Measurements from ENCODE around the gene DUSP9. TPM values are rescaled to one million over a fixed set of nuclear protein-coding genes. Genes with fewer than 3 reads are reported as not detected.
"Not testable (repeated sequence)": the region's sequence is repeated elsewhere in the genome, so short reads cannot be mapped to it uniquely, and the experiment has no call there.

The DUSP9 gene
- total RNA-seq, 1 experiment from 2014 or later: 12.0 TPM

DNA sequence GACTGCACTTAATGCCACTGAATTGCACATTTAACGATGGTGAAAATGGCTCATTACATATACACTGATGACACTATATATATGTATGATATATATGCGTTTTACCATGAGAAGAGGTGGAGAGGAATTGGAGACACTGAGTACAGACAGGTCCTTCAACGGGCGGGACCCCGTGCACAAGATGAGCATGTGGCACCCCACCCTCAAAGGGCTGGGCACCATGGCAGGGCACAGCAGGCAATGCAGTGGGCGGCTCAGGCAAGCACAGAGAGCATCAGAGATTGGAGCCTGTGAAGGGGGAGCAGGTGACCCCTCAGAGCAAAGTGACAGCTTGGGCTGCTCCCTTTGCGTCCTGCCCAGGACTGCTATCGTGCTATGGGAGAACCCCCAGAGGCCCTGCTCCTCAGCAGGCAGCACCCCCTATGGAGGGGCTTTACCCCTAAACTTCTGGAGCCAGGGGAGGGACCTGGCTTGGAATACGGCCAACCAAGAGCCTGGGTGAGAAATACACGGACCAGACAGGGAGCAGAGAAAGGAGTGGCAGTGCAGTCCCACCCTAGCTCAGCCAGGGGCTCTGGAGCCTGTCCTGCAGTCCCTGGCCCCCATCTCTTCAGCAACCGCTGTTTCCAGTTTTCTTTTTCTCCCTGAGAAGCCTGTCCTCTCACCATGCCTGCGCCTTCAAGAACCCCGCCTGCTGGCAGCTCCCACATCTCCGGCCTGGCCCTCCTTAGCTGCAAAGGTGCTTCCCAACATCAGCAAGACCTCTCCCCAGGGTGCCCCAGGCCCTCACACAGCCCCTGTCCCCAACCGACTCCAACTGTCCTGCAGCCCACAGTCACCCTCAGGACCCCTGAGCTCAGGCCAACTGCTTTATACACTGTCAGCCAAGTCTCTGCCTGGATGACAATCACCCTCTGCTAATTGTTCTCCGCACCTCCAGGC is 51.2 kb downstream of the DUSP9 start:
- H3K27ac Mint-ChIP-seq (ENCODE audit: unreplicated experiment): peak overlapping the region; percentile 59

DNA sequence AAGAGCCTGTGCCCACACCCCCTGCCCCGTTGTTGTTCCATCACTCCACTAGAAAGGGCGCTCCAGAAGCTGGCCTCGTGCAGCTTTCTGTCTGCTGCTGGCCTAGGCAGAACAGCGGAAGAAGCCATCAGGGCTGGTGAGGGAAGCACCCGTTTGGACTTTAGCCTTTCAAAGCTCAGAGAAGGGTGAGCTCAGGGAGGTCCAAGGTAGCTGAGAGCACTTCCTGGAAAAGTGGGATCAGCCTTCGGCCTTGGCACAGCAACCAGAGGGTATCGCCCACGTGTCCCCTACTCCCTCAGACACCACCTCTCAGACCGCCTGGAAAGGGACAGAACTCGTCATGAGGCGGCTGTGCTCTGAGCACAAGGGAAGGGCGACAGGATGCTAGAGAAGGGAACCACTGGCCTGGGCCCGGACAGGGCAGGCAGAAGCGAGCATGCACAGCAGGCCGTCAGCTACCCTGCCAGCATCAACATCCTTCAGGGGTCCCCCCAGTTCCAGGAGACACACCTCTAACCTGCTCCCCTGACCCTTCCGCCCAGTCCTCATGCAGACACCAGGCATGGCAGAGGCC is 52.3 kb downstream of the DUSP9 start:
- DNase-seq; H3K9me3 Mint-ChIP-seq (ENCODE audit: unreplicated experiment); intact Hi-C loops (cut with micrococcal nuclease; ENCODE audit: unreplicated experiment); H3K4me1 Mint-ChIP-seq (ENCODE audit: low read depth, unreplicated experiment); H3K27me3 ChIP-seq (replicated peaks; ENCODE audit: control insufficient read depth, insufficient read depth, low read length); BruUV-seq (replicated peaks); H3K4me3 Mint-ChIP-seq (ENCODE audit: unreplicated experiment); H3K4me1 ChIP-seq; H3K27ac Mint-ChIP-seq (ENCODE audit: unreplicated experiment); H3K9me3 ChIP-seq; H3K27me3 Mint-ChIP-seq (ENCODE audit: insufficient read depth, unreplicated experiment); H3K4me3 ChIP-seq (ENCODE audit: low read depth, low read length); H3K36me3 ChIP-seq (ENCODE audit: control insufficient read depth, insufficient read depth, low read length); POLR2A ChIA-PET: not testable (repeated sequence)
- peaks cover 35% of the 10 kb centered on the region for H3K36me3 Mint-ChIP-seq (ENCODE audit: insufficient read depth, unreplicated experiment)
- CTCF ChIA-PET: interaction anchor here (0.7 kb wide), 1 partner anchor 145 kb away, joined by 6 read pairs; no protein-coding TSS in a partner anchor

More for the DNA sequence above, 51.2 kb downstream of the DUSP9 start:
- Mint-ChIP-seq H3K9me3 (ENCODE audit: unreplicated experiment) (no peaks in the 10 kb centered on the region), H3K36me3 (ENCODE audit: insufficient read depth, unreplicated experiment) (peaks cover 43% of the 10 kb centered on the region), H3K4me1 (ENCODE audit: low read depth, unreplicated experiment) (no peaks in the 10 kb centered on the region), H3K27me3 (ENCODE audit: insufficient read depth, unreplicated experiment) (no peaks in the 10 kb centered on the region), H3K4me3 (ENCODE audit: unreplicated experiment) (no peak overlapping the region)
- POLR2A ChIA-PET: no interaction called here
- BruUV-seq (replicated peaks): no TSS peak
- DNase-seq: no peak
- no peaks in the 10 kb centered on the region for H3K27me3 ChIP-seq (replicated peaks; ENCODE audit: control insufficient read depth, insufficient read depth, low read length)
- CTCF ChIA-PET: interaction anchor here (0.5 kb wide), 1 partner anchor 11 kb away, joined by 4 read pairs; the partner anchor contains the start of gene SLC6A8
- no peaks in the 10 kb centered on the region for H3K9me3 ChIP-seq
- no peak overlapping the region for H3K4me3 ChIP-seq (ENCODE audit: low read depth, low read length)
- intact Hi-C loops (cut with micrococcal nuclease; ENCODE audit: unreplicated experiment): no loop called here
- TF ChIP-seq, protein P1, sequence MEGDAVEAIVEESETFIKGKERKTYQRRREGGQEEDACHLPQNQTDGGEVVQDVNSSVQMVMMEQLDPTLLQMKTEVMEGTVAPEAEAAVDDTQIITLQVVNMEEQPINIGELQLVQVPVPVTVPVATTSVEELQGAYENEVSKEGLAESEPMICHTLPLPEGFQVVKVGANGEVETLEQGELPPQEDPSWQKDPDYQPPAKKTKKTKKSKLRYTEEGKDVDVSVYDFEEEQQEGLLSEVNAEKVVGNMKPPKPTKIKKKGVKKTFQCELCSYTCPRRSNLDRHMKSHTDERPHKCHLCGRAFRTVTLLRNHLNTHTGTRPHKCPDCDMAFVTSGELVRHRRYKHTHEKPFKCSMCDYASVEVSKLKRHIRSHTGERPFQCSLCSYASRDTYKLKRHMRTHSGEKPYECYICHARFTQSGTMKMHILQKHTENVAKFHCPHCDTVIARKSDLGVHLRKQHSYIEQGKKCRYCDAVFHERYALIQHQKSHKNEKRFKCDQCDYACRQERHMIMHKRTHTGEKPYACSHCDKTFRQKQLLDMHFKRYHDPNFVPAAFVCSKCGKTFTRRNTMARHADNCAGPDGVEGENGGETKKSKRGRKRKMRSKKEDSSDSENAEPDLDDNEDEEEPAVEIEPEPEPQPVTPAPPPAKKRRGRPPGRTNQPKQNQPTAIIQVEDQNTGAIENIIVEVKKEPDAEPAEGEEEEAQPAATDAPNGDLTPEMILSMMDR (IDR thresholded peaks at IDR 0.05; ENCODE audit: insufficient read depth in 1 of 2, low read depth in 1 of 2, low read length in 1 of 2, severe bottlenecking in 1 of 2, unreplicated experiment in 1 of 2): no peak
- no peaks in the 10 kb centered on the region for H3K36me3 ChIP-seq (ENCODE audit: control insufficient read depth, insufficient read depth, low read length)
- no peaks in the 10 kb centered on the region for H3K4me1 ChIP-seq

DNA sequence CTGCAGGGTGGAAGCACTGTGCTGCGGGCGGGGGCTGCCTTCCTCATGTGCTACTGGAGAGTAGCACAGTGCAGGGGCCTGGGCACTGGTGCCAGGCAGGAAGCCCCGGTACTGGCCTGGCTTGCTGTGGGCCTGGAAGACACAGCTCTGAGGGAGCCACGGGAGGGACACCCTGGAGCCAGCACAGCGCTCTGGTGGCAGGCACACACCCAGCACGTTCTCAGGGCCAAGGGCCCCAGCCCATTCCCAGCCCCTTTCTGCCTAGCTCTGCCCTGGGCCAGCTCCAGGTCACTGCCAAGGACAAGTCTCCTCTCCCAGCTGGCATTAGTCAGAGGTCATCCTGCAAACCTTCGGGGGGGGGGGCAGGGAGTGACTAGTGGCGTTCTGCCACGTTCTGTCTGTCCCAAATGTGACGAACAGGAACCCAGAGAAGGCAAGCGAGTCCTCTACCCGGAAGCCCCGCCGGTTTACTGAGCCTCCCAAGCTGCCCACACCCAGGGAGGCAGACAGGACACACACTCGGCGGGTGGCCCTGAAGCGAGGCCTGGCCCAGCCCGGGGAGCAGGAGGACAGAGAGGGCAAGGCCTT is 52.9 kb downstream of the DUSP9 start:
- H3K4me1 Mint-ChIP-seq (ENCODE audit: low read depth, unreplicated experiment); H3K9me3 ChIP-seq; H3K36me3 ChIP-seq (ENCODE audit: control insufficient read depth, insufficient read depth, low read length); H3K4me1 ChIP-seq; H3K9me3 Mint-ChIP-seq (ENCODE audit: unreplicated experiment); H3K4me3 ChIP-seq (ENCODE audit: low read depth, low read length); intact Hi-C loops (cut with micrococcal nuclease; ENCODE audit: unreplicated experiment); H3K27me3 ChIP-seq (replicated peaks; ENCODE audit: control insufficient read depth, insufficient read depth, low read length); DNase-seq; H3K27me3 Mint-ChIP-seq (ENCODE audit: insufficient read depth, unreplicated experiment); BruUV-seq (replicated peaks); POLR2A ChIA-PET; H3K27ac Mint-ChIP-seq (ENCODE audit: unreplicated experiment); H3K4me3 Mint-ChIP-seq (ENCODE audit: unreplicated experiment): not testable (repeated sequence)
- H3K36me3 Mint-ChIP-seq (ENCODE audit: insufficient read depth, unreplicated experiment): peaks cover 39% of the 10 kb centered on the region
- CTCF ChIA-PET: interaction anchor here (0.7 kb wide), 1 partner anchor 145 kb away, joined by 6 read pairs; no protein-coding TSS in a partner anchor
